GM19463 (cell line): ENCODE data around the gene DNMT3A.

ENCODE experiments used
- ATAC-seq: cut with Tn5 transposase; IDR thresholded peaks from one replicate; pipeline ENCODE4 v1.9.1; 2021; ENCODE audit warnings: mild to moderate bottlenecking, moderate library complexity; ENCODE audit not compliant: unreplicated experiment

Gene DNMT3A

DNA sequence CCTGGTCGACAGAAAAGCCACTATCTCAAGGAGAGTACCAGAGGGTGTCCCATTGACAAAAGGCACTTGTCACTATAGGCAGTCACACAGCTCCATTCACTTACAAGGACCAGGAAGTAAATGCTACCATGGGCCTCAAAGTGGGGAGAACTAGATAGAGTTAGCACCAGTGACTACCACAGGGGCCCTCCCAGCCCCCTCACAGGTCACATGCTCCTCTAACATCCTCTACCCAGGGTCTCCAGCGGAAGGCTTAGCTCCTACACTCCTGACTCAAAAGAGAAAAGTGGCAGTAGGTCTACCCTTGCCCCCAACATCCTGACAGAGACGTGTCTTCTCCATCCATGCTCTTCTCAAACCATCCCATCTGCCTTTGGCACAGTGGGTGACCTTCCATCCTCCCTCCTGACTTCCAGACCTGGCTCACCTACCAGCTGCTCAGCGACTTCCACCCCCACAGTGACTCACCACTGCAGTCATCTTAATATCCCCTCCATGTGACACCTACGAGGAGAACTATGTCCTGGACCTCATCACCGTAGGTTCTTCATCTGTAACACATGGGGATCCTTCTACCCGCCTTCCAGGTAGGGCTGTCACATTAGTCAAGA lies 5.6 kb upstream of the DNMT3A start:
- no peak for ATAC-seq

DNA sequence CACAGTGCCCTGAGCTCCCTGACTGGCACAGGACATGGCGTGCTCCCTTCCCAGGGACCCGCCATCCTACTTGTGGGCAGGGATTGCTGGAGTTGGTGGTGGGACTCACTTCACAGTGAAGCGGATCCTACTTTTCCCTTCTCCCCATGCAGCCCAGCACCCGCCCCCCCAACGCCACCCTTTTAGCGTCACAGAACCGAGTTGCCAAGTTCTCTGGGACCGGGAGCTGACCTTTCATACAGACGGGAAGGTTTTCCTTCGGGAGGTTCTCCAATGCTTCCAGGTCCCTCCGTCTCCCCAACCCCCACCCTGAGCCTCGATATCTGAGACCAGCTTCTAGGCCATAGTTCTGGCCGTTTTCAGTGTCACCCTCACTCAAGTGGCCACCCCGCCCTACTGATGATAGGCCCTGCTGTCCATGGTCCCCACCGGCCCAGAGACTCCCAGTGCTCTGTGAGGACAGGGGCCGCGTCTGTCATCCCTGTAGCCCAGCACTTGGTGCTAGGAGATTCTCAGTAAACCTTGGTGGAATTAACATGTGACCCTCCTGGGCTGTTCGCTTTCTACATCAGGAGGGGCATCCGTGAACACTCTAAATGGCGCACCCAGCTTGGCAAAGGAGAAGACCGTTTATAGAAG lies 1.6 kb upstream of the DNMT3A start:
- no peak for ATAC-seq

DNA sequence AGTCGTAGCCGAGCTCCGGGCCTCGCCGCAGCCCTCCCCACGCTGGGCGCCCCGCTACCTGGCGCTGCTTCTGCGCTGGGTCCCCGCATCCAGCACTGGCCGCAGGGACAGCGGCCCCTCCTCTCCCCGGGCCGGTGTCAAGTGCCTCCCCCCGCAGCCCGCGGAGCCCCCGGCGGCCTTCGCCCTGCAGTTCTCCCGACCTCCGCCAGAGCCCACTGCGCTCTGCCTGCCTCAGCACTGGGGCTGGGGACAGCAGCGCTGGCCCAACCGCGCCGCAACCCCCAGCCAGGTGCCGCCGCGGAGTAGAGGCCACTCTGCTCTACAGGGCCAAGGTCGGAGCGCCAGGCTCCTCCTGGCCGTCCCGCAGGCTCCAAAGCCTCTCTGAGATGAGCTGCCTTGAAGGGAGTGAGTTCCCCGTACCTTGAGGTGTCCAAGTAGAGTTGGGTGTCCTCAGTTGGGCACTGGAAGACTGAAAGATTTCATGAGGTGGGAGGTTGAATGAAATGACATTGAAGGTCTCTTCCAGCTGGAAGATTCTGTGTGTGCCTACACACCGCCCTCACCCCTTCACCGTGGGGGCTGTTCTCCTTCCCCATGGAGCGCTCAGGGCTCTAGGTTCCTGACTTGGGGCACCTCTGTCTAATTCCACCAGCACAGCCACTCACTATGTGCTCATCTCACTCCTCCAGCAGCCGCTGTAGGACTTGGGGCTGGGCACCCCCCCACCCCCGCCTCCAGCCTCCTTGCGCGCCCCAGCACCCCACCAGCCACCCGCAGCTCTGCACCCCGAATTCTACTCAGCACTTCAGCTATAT lies 854 bp upstream of the DNMT3A start:
- peak; percentile 75 for ATAC-seq

DNA sequence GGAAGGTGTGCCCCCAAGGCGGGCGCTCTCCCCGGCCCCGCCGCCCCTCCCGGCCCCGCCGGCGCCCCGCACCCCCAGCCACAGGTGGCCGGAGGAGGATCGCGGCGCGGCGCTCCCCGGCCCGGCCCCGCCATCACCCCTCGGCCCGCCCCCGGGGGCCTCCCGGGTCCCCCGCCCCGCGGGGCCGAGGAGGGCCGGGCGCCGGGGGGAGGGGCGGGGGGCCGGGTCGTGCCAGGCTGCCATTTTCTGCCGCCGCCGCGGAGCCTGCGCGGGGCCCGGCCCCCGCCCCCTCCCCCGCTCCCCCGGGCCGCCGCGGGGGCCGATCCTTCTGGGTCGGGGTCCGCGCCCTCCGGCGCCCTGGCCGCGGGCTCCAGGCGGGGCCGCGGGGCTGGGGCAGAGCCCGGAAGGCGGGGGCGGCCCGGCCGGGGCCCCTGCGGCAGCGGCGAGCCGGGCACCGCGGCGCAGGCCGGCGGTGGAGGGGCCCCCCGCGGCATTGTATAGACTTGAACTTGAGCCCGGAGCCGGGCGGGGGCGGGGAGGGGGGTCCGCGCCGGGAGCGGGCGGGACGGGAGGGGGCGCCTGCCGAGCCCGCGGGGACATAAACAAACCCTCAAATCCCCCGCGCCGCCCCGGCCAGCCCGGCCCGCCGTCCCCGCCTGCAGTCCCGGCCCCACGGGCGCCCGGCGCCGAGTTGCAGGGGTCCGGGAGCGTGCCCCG lies 556 bp downstream of the DNMT3A start:
- peak; percentile 32 for ATAC-seq

DNA sequence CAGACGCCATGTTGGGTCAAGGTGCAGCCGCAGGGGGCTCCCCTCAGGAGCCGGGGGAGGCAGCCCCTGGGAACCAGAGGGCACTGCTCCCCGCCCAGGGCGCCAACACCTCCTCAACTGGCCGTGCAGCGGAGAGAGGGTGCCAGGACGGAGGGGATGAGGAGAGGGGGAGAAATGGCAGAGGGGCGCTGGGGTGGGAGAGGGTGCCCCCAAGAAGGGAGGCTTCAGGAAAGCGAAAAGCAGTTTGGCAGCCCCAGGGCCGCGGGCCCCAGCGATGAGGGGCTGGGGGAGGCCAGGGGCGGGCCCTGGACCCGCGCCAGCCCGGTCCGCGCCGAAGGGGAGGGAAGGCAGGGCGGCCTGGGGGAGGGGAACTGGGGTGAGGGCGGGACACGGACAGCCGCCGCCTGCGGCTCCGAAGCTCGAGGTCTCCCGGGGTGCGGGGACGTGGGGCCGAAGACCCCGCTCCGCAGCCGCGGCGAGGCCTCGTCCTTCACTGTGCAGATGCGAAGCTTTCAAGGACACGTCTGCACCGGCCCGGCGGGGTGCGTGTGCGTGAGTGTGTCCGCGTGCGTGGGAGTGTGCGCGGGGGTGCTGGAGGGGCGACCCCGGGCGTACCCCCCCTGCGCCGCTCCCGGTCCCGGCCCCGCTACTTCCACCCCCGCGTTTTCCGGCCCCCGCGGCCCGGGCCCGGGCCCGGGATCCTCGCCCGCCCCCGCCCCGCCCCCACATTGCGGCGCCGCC lies 1.4 kb downstream of the DNMT3A start:
- ATAC-seq: no peak

DNA sequence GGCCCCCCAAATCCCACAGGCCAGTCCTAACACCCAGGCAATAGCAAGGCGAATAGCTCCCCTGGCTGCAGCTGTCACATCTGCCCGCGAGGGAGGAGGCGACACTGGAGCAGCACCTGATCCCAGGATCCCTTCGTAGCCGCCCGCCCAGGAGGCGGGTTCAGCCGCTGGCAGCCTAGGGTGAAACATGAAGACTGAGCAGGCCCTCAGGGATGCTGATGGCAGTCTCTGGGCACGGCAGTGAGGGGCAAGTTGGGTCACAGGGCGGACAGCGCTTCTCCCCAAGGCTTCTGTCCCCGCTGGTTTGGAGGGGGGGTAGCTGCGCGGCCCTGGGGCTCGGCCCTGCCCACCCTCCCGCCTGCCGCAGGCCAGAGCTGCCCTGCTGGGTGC lies 1.9 kb downstream of the DNMT3A start:
- ATAC-seq: no peak

DNA sequence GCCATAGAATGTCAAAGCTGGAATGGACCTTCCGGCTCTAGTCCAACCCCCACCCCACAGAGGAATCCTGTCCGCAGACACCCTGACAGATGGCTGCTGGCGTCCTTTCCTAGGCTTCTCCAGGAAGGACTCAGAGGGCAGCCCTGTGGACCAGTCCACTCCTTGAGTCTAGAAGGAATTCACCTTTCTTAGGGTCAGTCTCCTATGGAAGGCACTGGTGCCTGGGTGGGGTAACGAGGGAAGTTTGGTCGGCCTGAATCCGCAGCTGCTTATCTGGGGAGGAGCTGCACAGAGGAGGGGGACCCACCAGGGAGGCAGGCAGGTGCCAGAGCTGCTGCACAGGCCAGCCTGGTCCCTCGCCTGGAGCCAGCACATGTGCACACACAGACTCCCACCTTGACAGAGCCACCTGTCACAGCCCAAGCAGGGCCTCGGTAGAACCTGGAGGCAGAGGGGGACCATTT lies 2.5 kb downstream of the DNMT3A start:
- ATAC-seq: no peak

DNA sequence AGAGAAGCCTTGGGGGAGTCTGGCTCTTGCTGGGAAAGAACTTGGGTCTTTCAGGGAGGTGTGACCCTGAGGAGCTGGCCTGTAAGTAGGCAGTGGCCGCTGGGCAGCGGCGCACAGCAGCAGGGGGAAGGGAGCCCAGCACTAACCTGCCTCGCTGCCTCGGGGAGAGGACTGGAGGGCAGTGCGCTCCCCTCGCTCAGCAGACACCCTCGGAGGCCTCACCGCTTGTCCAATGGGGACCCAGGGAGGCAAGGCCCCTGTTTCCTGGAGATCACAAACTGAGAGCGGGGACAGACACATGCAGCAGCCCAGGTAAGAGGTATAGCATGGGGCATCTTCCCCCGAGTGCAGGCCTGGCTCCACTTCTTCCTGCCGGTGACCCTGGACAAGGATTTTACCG lies 3.3 kb downstream of the DNMT3A start:
- ATAC-seq: no peak

DNA sequence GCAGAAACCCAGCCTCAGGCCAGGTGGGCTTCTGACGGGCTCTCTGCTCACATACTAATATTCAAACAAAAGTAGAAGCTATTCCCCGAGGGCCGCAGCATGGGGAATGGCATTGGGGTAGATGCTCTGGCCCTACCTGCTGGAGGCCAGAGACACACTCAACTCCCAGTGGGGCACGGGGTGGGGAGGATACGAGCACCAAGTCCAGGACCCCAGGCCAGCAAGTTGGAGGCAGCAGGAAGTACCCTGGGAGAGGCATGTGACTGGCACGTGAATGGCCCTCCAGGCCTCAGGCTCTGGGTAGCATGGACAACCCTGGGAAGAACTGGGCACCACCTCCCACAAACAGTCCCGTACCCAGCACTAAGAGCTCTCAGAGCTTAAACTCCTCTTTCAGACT lies 3.8 kb downstream of the DNMT3A start:
- ATAC-seq: no peak

DNA sequence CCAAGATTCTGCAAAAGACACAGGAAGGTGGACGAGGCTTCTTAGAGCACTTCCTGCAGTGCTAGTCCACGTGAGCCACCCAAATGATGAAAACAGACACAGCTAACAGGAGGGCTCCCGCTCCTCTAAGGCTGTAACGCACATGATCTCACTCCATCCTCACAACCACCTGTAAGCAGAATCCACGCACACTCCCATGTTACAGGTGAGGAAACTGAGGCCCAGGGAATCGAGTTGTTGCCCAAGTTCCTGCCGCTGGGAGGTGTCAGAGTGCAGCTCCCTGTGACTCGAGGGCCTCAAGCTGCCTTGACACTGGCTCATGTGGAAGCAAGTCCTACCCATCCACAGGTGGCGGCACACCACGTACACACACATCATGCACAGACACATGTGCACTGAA lies 4.4 kb downstream of the DNMT3A start:
- ATAC-seq: no peak

DNA sequence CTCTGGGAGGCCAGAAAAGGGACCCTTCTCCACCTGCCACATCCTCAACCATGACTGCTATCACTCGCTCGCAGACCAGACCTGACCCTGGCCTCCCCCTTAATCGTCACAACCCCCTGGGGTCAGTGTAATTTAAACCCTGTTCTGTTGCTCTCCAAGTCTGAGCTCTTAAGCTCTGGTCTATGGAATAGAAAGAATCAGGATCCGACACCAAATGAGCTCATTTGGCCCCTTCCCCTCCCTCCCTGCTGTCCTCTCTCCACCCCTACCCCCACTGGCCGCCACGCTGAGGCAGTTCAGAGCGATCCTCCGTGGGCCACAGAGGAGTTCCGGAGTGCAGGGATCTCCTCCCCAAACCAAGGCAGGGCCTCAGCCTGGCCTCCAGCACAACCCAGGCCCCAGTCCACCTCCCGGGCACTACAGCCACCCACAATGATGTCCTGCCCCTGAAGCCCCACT lies 5.3 kb downstream of the DNMT3A start:
- ATAC-seq: no peak

DNA sequence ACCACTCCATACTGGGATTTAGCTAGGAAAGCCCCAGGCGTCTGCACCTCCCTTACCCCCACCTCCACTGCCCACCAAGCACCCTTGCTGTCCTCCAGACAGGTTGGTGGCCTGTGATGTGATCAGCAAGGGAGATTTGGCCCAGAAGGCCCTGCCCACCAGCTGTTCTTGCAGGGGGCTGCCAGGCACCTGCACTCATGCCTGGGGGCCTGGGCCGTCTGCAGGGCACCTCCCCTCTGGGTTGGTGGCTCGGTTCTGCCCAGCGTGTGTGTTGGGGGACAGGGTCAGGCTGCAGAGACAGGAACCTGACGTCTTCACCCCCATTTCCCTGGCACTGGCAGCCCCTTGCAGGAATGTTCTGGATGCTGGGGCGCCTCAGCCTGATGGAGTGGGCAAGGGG lies 5.8 kb downstream of the DNMT3A start:
- ATAC-seq: no peak

DNA sequence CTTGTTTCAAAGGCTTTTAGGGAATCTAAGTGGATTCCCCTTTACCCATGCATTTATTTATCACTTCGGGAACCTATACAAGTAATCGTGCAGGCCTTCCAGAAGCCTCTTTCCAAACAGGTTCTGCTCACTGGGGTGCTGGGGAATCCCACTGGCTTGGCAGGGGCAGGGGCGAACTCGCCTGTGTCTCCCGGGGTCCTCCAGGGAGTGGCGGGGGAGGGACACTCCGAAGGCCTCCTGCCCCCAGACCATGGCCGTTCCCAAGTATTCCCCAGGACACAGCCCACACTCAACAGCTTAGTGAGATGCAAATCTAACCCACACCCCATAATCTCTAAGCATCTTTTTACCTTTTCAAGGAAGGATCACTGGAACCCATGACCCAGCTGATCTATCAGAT lies 6.5 kb downstream of the DNMT3A start:
- ATAC-seq: no peak

DNA sequence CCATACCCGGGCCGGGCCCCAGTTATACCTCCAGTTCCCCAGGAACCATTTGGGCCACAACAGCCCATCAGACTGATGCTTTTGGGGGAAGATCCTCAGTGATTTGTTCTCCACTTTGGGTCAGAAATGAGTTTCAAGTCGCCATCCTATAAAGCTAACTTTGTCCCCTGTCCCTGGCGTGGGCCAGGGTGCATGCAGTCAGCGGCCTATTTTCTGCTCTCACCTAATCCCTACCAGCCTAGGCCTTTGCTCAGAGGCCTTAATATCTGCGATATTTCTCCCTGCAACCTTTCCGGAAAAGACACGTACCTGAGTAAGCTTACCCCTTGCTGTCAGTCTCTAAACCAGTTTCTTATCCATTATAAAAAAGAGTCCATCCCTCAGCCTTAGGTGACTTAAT lies 7.2 kb downstream of the DNMT3A start:
- ATAC-seq: no peak

DNA sequence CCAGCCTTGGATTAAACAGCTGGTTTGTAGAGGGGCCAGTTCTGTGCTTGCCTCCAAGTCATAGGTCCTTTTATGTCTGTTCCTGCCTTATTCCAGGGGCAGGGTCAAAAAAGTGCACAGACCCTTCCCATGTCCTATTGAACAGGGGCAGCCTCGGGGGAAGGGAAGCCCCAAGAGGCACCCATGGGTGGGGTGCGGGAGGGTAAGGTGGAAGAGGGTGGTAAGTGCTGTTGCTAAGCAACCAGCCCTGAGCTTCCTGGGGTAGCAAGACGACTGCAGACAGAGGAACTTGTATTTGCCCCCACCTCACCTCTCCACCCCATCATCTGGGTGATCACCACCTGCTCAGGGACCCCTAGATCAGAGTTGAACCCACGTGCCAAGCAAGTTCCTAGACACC lies 7.7 kb downstream of the DNMT3A start:
- ATAC-seq: no peak

DNA sequence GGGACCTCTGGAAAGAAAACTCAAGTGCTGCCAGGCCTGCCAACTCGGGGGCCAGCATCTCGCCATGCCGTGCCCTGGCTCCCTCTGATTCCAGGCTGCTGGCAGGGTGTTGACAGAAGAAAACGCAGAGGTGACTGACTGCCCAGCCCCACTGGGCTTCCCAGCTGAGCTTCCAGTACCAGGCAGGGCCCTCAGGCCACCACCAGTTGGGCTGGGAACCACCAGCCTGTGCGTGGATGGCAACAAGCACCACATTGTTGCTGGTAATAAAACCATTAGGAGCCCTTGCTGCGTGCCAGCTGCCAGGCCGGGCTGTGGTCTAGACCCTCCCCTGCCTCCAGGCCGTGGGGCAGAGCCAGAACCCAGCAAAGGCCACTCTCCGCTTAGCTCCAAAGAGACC lies 9.2 kb downstream of the DNMT3A start:
- no peak for ATAC-seq

DNA sequence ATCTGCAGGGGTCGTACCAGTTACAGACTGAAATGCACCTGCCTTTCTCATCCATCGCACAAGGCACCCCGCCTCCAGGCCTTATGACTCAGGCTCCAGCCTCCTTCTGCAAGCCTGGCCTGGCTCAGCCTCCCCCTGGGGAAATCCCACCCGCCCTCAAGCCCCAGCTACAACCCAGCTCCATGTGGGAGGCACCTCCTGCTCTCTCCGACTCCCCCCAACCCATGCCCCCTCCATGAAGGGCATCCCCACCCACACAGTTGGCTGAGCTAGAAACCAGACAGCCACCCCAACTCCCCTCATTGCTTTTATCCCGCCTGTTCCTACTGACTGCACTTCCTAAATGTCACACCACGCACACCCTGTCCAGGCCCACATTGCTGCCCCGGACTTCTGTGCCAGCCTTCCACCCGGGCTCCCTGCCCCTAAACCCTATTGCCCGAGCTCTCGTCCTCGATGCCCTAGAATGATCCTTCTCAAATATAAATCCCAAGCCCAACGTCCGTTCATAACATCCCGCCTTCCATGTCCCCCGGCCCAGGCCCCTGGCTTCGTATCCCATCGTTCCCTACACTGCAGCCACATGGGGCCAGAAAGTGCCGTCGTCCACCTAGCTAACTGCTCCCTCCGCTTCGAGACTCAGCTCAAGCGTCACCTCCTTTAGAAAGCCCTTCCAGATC lies 9.9 kb downstream of the DNMT3A start:
- peak; percentile 45 for ATAC-seq

DNA sequence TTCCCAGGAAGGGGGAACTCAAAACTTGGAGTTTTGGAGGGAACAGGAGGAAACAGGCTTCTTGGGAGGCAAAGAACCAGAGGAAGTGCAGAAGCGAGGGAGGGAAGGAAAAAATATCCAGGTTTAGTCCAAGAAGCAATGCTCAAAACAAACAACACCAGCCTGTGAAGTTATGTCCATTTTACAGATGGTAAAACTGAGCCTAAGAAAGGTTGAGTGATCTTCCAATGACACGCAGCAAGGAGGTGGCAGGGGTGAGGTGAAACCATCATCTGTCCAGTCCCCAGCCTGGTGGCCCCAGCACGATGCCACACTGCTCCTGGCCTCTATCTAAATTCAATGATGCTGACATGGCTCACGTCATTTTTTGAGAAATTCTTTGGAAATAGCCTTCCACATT lies 10.8 kb downstream of the DNMT3A start:
- ATAC-seq: no peak

DNA sequence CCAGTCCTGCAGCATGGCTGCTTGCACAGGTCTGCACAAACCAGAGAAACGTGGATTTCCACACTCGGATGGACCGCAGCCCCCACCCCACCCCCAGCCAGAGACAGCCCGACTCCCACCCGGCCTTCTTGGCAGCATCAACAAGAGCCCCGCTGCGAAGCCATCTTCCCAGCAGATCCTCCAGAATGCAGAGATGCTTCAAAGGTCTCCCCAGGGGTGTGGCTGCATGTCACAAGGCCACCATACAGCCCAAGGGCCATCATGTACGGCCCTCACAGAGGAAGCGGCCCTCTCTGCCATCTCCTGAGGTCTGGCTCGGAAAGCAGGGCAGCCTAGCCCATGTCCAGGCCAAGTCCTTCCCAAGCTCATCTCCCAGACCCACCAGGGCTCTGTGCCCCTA lies 11.5 kb downstream of the DNMT3A start:
- ATAC-seq: no peak
